Activated T-cell treated with anti-CD3 and anti-CD28 coated beads, Interleukin-2, amount 50 U/mL, for 4 hours (primary cell): ENCODE data around the gene WNT7B. TPM values are rescaled to one million over a fixed set of nuclear protein-coding genes. Genes with fewer than 3 reads are reported as not detected.
A peak's percentile ranks its signal among the peaks of the same experiment; 100 is the strongest.

ENCODE experiments used
- ATAC-seq, 2 donors: fragments of 200-7000 bp; cut with Tn5 transposase; one replicate each; pipeline ENCODE4 v1.10.0; 2021
- DNase-seq: peaks from one replicate; pipeline ENCODE4 v3.0.0-alpha.2; 2020
- H3K27me3 Mint-ChIP-seq: one replicate; pipeline ENCODE4 v1.8.0; 2021; ENCODE audit warnings: low read depth, mixed read lengths
- H3K36me3 Mint-ChIP-seq: one replicate; pipeline ENCODE4 v1.8.0; 2022; ENCODE audit warnings: mixed read lengths; ENCODE audit not compliant: insufficient read depth
- H3K4me1 Mint-ChIP-seq: one replicate; pipeline ENCODE4 v1.8.0; 2021; ENCODE audit warnings: low read depth, mixed read lengths
- H3K4me3 Mint-ChIP-seq: one replicate; pipeline ENCODE4 v1.8.0; 2021; ENCODE audit warnings: mild to moderate bottlenecking, moderate library complexity, mixed read lengths
- H3K9me3 Mint-ChIP-seq: one replicate; pipeline ENCODE4 v1.8.0; 2021; ENCODE audit warnings: mixed read lengths
- total RNA-seq, 3 donors: library from RNA; stranded (reverse); gene quantifications; one replicate each; pipeline ENCODE4 v1.2.1, GENCODE V29; 2021

The WNT7B gene
- total RNA-seq, 3 donors from 2014 or later: 0.05 TPM; not detected in 2

- Mint-ChIP-seq H3K4me3 (no peak overlapping the region), H3K4me1 (no peaks in the 10 kb centered on the region), H3K9me3 (no peaks in the 10 kb centered on the region), H3K27me3 (no peaks in the 10 kb centered on the region), H3K36me3 (no peaks in the 10 kb centered on the region)
- ATAC-seq (peak; percentile 79 to 83), DNase-seq (peak; percentile 82)
Measured at GRCh38 chr22:45994491-45995404, 17.8 kb upstream of the WNT7B start.

GRCh38 chr22:45993841-45994240 is 16.9 kb upstream of the WNT7B start:
- Mint-ChIP-seq H3K27me3 (no peaks in the 10 kb centered on the region), H3K36me3 (no peaks in the 10 kb centered on the region), H3K4me1 (no peaks in the 10 kb centered on the region), H3K9me3 (no peaks in the 10 kb centered on the region), H3K4me3 (no peak overlapping the region)
- DNase-seq (no peak), ATAC-seq (no peak)

GRCh38 chr22:45993143-45993692 is 16.3 kb upstream of the WNT7B start:
- Mint-ChIP-seq H3K27me3 (no peaks in the 10 kb centered on the region), H3K4me1 (no peaks in the 10 kb centered on the region), H3K36me3 (no peaks in the 10 kb centered on the region), H3K4me3 (no peak overlapping the region), H3K9me3 (no peaks in the 10 kb centered on the region)
- no peak for ATAC-seq
- no peak for DNase-seq

GRCh38 chr22:45992737-45993136 is 15.8 kb upstream of the WNT7B start:
- H3K36me3 Mint-ChIP-seq: no peaks in the 10 kb centered on the region
- no peaks in the 10 kb centered on the region for H3K4me1 Mint-ChIP-seq
- H3K4me3 Mint-ChIP-seq: no peak overlapping the region
- DNase-seq: no peak
- H3K9me3 Mint-ChIP-seq: no peaks in the 10 kb centered on the region
- no peaks in the 10 kb centered on the region for H3K27me3 Mint-ChIP-seq
- ATAC-seq: no peak

GRCh38 chr22:45991098-45991497 is 14.1 kb upstream of the WNT7B start:
- Mint-ChIP-seq H3K9me3 (no peaks in the 10 kb centered on the region), H3K4me1 (no peaks in the 10 kb centered on the region), H3K36me3 (no peaks in the 10 kb centered on the region), H3K4me3 (no peak overlapping the region), H3K27me3 (peaks cover 4% of the 10 kb centered on the region)
- DNase-seq (no peak), ATAC-seq (no peak)

- ATAC-seq (no peak), DNase-seq (no peak)
- H3K9me3 Mint-ChIP-seq: peaks cover 8% of the 10 kb centered on the region
- H3K27me3 Mint-ChIP-seq: peaks cover 7% of the 10 kb centered on the region
- H3K4me3 Mint-ChIP-seq: no peak overlapping the region
- no peaks in the 10 kb centered on the region for H3K36me3 Mint-ChIP-seq
- H3K4me1 Mint-ChIP-seq: no peaks in the 10 kb centered on the region
Measured at GRCh38 chr22:45987136-45987861, 10.3 kb upstream of the WNT7B start.

- ATAC-seq (no peak), DNase-seq (no peak)
- H3K9me3 Mint-ChIP-seq: peaks cover 8% of the 10 kb centered on the region
- H3K4me3 Mint-ChIP-seq: no peak overlapping the region
- H3K36me3 Mint-ChIP-seq: no peaks in the 10 kb centered on the region
- peaks cover 7% of the 10 kb centered on the region for H3K27me3 Mint-ChIP-seq
- H3K4me1 Mint-ChIP-seq: no peaks in the 10 kb centered on the region
Measured at GRCh38 chr22:45984316-45984916, 7.5 kb upstream of the WNT7B start.

- no peak for ATAC-seq
- H3K36me3 Mint-ChIP-seq: no peaks in the 10 kb centered on the region
- H3K4me3 Mint-ChIP-seq: no peak overlapping the region
- no peaks in the 10 kb centered on the region for H3K4me1 Mint-ChIP-seq
- no peak for DNase-seq
- peaks cover 8% of the 10 kb centered on the region for H3K9me3 Mint-ChIP-seq
- H3K27me3 Mint-ChIP-seq: peaks cover 7% of the 10 kb centered on the region
Measured at GRCh38 chr22:45983797-45984196, 6.8 kb upstream of the WNT7B start.

GRCh38 chr22:45980761-45981160 is 3.8 kb upstream of the WNT7B start:
- Mint-ChIP-seq H3K4me1 (peaks cover 6% of the 10 kb centered on the region), H3K27me3 (peaks cover 11% of the 10 kb centered on the region)

GRCh38 chr22:45980268-45980570 is 3.3 kb upstream of the WNT7B start:
- Mint-ChIP-seq H3K4me1 (peaks cover 7% of the 10 kb centered on the region), H3K4me3 (no peak overlapping the region), H3K27me3 (peaks cover 14% of the 10 kb centered on the region), H3K36me3 (no peaks in the 10 kb centered on the region), H3K9me3 (peaks cover 6% of the 10 kb centered on the region)
- no peak for DNase-seq
- ATAC-seq: no peak

More at GRCh38 chr22:45980761-45981160, 3.8 kb upstream of the WNT7B start:
- Mint-ChIP-seq H3K36me3 (no peaks in the 10 kb centered on the region), H3K9me3 (peaks cover 8% of the 10 kb centered on the region), H3K4me3 (no peak overlapping the region)
- no peak for ATAC-seq
- DNase-seq: no peak

GRCh38 chr22:45978275-45978713 is 1.3 kb upstream of the WNT7B start:
- Mint-ChIP-seq H3K9me3 (no peaks in the 10 kb centered on the region), H3K36me3 (no peaks in the 10 kb centered on the region), H3K4me1 (peaks cover 15% of the 10 kb centered on the region), H3K27me3 (peaks cover 31% of the 10 kb centered on the region), H3K4me3 (no peak overlapping the region)
- no peak for ATAC-seq
- no peak for DNase-seq

GRCh38 chr22:45977551-45978274 is 751 bp upstream of the WNT7B start:
- peaks cover 37% of the 10 kb centered on the region for H3K27me3 Mint-ChIP-seq
- no peaks in the 10 kb centered on the region for H3K36me3 Mint-ChIP-seq
- no peak for ATAC-seq
- H3K4me1 Mint-ChIP-seq: peaks cover 15% of the 10 kb centered on the region
- no peaks in the 10 kb centered on the region for H3K9me3 Mint-ChIP-seq
- no peak for DNase-seq
- H3K4me3 Mint-ChIP-seq: peak overlapping the region; percentile 43

GRCh38 chr22:45976254-45977002 is 534 bp downstream of the WNT7B start:
- Mint-ChIP-seq H3K27me3 (peaks cover 41% of the 10 kb centered on the region), H3K4me1 (peaks cover 15% of the 10 kb centered on the region), H3K4me3 (no peak overlapping the region), H3K9me3 (no peaks in the 10 kb centered on the region), H3K36me3 (no peaks in the 10 kb centered on the region)
- ATAC-seq: no peak
- DNase-seq: no peak
